B cell (primary cell): ENCODE results near the gene WDR6. TPM values are rescaled to one million over a fixed set of nuclear protein-coding genes. Genes with fewer than 3 reads are reported as not detected.

ENCODE experiments used
- ATAC-seq: fragments of 200-7000 bp; cut with Tn5 transposase; one replicate; pipeline ENCODE4 v1.10.0; 2021; ENCODE audit warnings: low read depth, mild to moderate bottlenecking, moderate number of reproducible peaks, moderate library complexity
- CTCF ChIA-PET: fragments of 350-600 bp; sonication (Branson Sonifier 250); formaldehyde crosslinking; loops from one replicate; lab custom pipeline; 2021; ENCODE audit warnings: antibody characterized with exemption, inconsistent platforms; lab: Charles Lee
- POLR2A ChIA-PET: fragments of 350-600 bp; sonication (Branson Sonifier 250); formaldehyde crosslinking; loops from one replicate; lab custom pipeline; 2021; ENCODE audit warnings: antibody characterized with exemption; lab: Charles Lee
- DNase-seq: peaks from one replicate; pipeline ENCODE4 v3.0.0; 2013
- H2AFZ ChIP-seq: 2 replicates; pipeline ENCODE4 v1.6.1; 2012; ENCODE audit warnings: mild to moderate bottlenecking, low read depth, low read length; ENCODE audit not compliant: insufficient read depth, poor library complexity, severe bottlenecking
- H3K27ac ChIP-seq, 2 donors: 1 replicate in 1 of 2; 2 replicates in 1 of 2; pipeline ENCODE4 v1.5.1; 2012 to 2013; ENCODE audit warnings: low read length in 2 of 2, mild to moderate bottlenecking in 2 of 2, moderate library complexity in 1 of 2
- H3K27me3 ChIP-seq, 4 experiments: fragments of 200-600 bp in 1 of 4; sonication (generic) in 1 of 4; replicated peaks in 1 of 4; 1 replicate in 2 of 4; 2 replicates in 2 of 4; pipeline versions ENCODE4 v1.6.1 to v1.7.0; 2013 to 2016; ENCODE audit warnings: low read length in 3 of 4, mild to moderate bottlenecking in 2 of 4, mixed read lengths in 1 of 4, moderate library complexity in 1 of 4; ENCODE audit not compliant: insufficient read depth in 4 of 4, control insufficient read depth in 3 of 4; ENCODE audit errors: control extremely low read depth in 1 of 4
- H3K36me3 ChIP-seq, 2 experiments: replicated peaks in 1 of 2; 1 replicate in 1 of 2; 2 replicates in 1 of 2; pipeline versions ENCODE4 v1.6.1 to v1.7.1; 2013; ENCODE audit warnings: low read length in 1 of 2; ENCODE audit not compliant: insufficient read depth in 2 of 2, control insufficient read depth in 1 of 2; ENCODE audit errors: control extremely low read depth in 1 of 2, extremely low read depth in 1 of 2
- H3K4me1 ChIP-seq, 2 donors: fragments of 200-600 bp in 1 of 2; sonication (generic) in 1 of 2; 1 replicate in 1 of 2; 2 replicates in 1 of 2; pipeline versions ENCODE4 v1.5.1 to v1.6.1; 2013 to 2017; ENCODE audit warnings: low read length in 2 of 2; ENCODE audit not compliant: control insufficient read depth in 2 of 2, insufficient read depth in 2 of 2
- H3K4me2 ChIP-seq: replicated peaks from 2 replicates; pipeline ENCODE3; 2012; ENCODE audit warnings: mild to moderate bottlenecking, low read depth, low read length; ENCODE audit not compliant: poor library complexity, severe bottlenecking
- H3K4me3 ChIP-seq, 5 experiments: fragments of 200-600 bp in 1 of 5; sonication (generic) in 1 of 5; 1 replicate in 3 of 5; 2 replicates in 2 of 5; pipeline versions ENCODE4 v1.5.1 to v1.7.0; 2011 to 2016; ENCODE audit warnings: low read length in 4 of 5, mild to moderate bottlenecking in 4 of 5, low read depth in 2 of 5, control low read depth in 1 of 5, moderate library complexity in 1 of 5; ENCODE audit not compliant: insufficient read depth in 1 of 5; ENCODE audit errors: control extremely low read depth in 1 of 5, extremely low read depth in 1 of 5
- H3K79me2 ChIP-seq: fragments of 200-600 bp; sonication (generic); one replicate; pipeline ENCODE4 v1.6.0; 2016; ENCODE audit warnings: low read length; ENCODE audit not compliant: control insufficient read depth, insufficient read depth
- H3K9ac ChIP-seq: fragments of 200-600 bp; sonication (generic); 2 replicates; pipeline ENCODE4 v1.6.1; 2017; ENCODE audit warnings: mild to moderate bottlenecking, low read length, moderate library complexity
- H3K9me3 ChIP-seq, 3 donors: one replicate each; pipeline versions ENCODE4 v1.6.1 to v1.7.1; 2013; ENCODE audit warnings: low read length in 2 of 3; ENCODE audit not compliant: control insufficient read depth in 2 of 3, insufficient read depth in 1 of 3; ENCODE audit errors: control extremely low read depth in 1 of 3
- H4K20me1 ChIP-seq: 2 replicates; pipeline ENCODE4 v1.6.0; 2012; ENCODE audit warnings: mild to moderate bottlenecking, low read length; ENCODE audit not compliant: insufficient read depth, control insufficient read depth, poor library complexity, severe bottlenecking
- H3K27ac Mint-ChIP-seq: one replicate; pipeline ENCODE4 v1.8.0; 2021; ENCODE audit warnings: mixed read lengths
- H3K27me3 Mint-ChIP-seq: one replicate; pipeline ENCODE4 v1.8.0; 2021; ENCODE audit warnings: mixed read lengths
- H3K4me1 Mint-ChIP-seq: one replicate; pipeline ENCODE4 v1.8.0; 2021; ENCODE audit warnings: mixed read lengths
- H3K4me3 Mint-ChIP-seq: one replicate; pipeline ENCODE4 v1.8.0; 2021; ENCODE audit warnings: mixed read lengths
- H3K9me3 Mint-ChIP-seq: one replicate; pipeline ENCODE4 v1.8.0; 2022; ENCODE audit warnings: mixed read lengths; ENCODE audit not compliant: insufficient read depth
- CTCF ChIP-seq: fragments of 200-600 bp; IDR thresholded peaks from one replicate; pipeline ENCODE4 v1.8.0; 2022; ENCODE audit warnings: antibody characterized with exemption, mild to moderate bottlenecking
- EZH2 ChIP-seq: IDR thresholded peaks from 2 replicates; pipeline ENCODE4 v1.6.1; 2012; ENCODE audit warnings: borderline replicate concordance, low read depth, mild to moderate bottlenecking, moderate library complexity, low read length; ENCODE audit not compliant: insufficient read depth, poor library complexity, severe bottlenecking
- WGBS: methylation state at CpG from one replicate; pipeline ENCODE4 v1.1.5; 2013; ENCODE audit warnings: missing lambda C conversion rate; ENCODE audit not compliant: insufficient coverage; 5-methylcytosine and 5-hydroxymethylcytosine counted together
- intact Hi-C: fragments of 100-400 bp; cut with micrococcal nuclease; formaldehyde crosslinking; loops from one replicate; pipeline ENCODE4 v1.10.0; 2022
- polyA plus RNA-seq: library from polyadenylated mRNA; depleted of rRNA; stranded (reverse); fragments of >200 nt; gene quantifications from 2 replicates; pipeline ENCODE4 v1.2.3, GENCODE V29; 2012
- total RNA-seq, 2 donors: library from RNA; stranded (reverse); fragments of 120-200 nt in 1 of 2; gene quantifications; 1 replicate in 1 of 2; 2 replicates in 1 of 2; pipeline versions ENCODE4 v1.2.3 to v1.2.4, GENCODE V29; 2013 to 2022

WDR6 gene
- total and polyA plus RNA-seq, 2 donors (not counting 1 experiment from before 2014, with no cell fraction given), result 287 to 317 TPM

GRCh38 chr3:49017971-49018706 is 10.9 kb downstream of the WDR6 start, which contains the start of gene DALRD3:
TSS of gene DALRD3 (minus strand) at chr3:49018580. CDS start at chr3:49018564, 16 bp downstream.
- Histone ChIP-seq H3K36me3 (peaks cover 1 to 32% of the 10 kb centered on the region in 2 experiments), H3K4me1 (peaks cover 32 to 41% of the 10 kb centered on the region in 2 donors), H3K79me2 (peaks cover 41% of the 10 kb centered on the region), H3K27me3 (no peaks in the 10 kb centered on the region), H3K9ac (peak within 1 kb of the TSS; percentile 82), H3K4me3 (peak within 1 kb of the TSS; percentile 70 to 89 (median 82)), H3K9me3 (no peaks in the 10 kb centered on the region), H3K27ac (peak within 1 kb of the TSS; percentile 37 to 73), H2AFZ (peak within 1 kb of the TSS; percentile 87), H4K20me1 (peaks cover 26% of the 10 kb centered on the region), H3K4me2 (peak within 1 kb of the TSS; percentile 91)
- Mint-ChIP-seq H3K9me3 (no peaks in the 10 kb centered on the region), H3K27me3 (no peaks in the 10 kb centered on the region), H3K27ac (peak within 1 kb of the TSS; percentile 94), H3K4me3 (peak within 1 kb of the TSS; percentile 96), H3K4me1 (peaks cover 51% of the 10 kb centered on the region)
- intact Hi-C loops, result no loop called here
- ATAC-seq, result no peak
- WGBS, result under 1% methylated on average over 85 of the region's 85 CpGs
- ChIA-PET CTCF (interaction anchor here (1.2 to 2.2 kb wide), 6 partner anchors 9 to 31 kb away, joined by 4 to 13 read pairs (median 6); partner anchors contain the start of genes IMPDH2, P4HTM and WDR6), POLR2A (interaction anchor here (0.6 to 6.4 kb wide), 7 partner anchors 8 to 1071 kb away, joined by 3 to 116 read pairs (median 4); partner anchors contain the start of genes IMPDH2, QRICH1, RBM5 and USP19)
- TF ChIP-seq CTCF (no peak), EZH2 (no peak)
- peak; percentile 79 for DNase-seq

- DNase-seq (no peak), ATAC-seq (no peak)
- no peaks in the 10 kb centered on the region for H3K9me3 Mint-ChIP-seq
- Histone ChIP-seq H3K36me3 (peaks cover 1 to 29% of the 10 kb centered on the region in 2 experiments), H3K27me3 (no peaks in the 10 kb centered on the region), H3K4me2 (peak overlapping the region; percentile 91), H2AFZ (peak overlapping the region; percentile 87), H3K4me3 (peak overlapping the region; percentile 70 to 89 (median 82)), H3K79me2 (peaks cover 36% of the 10 kb centered on the region), H4K20me1 (peaks cover 22% of the 10 kb centered on the region), H3K9me3 (no peaks in the 10 kb centered on the region), H3K4me1 (peaks cover 33 to 44% of the 10 kb centered on the region in 2 donors), H3K9ac (peak overlapping the region; percentile 82), H3K27ac (peak overlapping the region; percentile 37 to 73)
- ChIA-PET POLR2A (interaction anchor here (1.4 to 6.4 kb wide), 4 partner anchors 7 to 102 kb away, joined by 4 to 116 read pairs (median 4); partner anchors contain the start of genes IMPDH2, USP19 and WDR6), CTCF (interaction anchor here (1.8 to 2.2 kb wide), 3 partner anchors 10 to 11 kb away, joined by 4 to 13 read pairs (median 5); partner anchors contain the start of genes IMPDH2 and WDR6)
- H3K4me3 Mint-ChIP-seq, result peak overlapping the region; percentile 93
- no peak for TF ChIP-seq CTCF
- no peaks in the 10 kb centered on the region for H3K27me3 Mint-ChIP-seq
- H3K4me1 Mint-ChIP-seq, result peaks cover 51% of the 10 kb centered on the region
- intact Hi-C loops, result no loop called here
- WGBS, result under 1% methylated on average over 9 of the region's 18 CpGs
- peak overlapping the region; percentile 94 for H3K27ac Mint-ChIP-seq
Measured at GRCh38 chr3:49018707-49019006, 11.5 kb downstream of the WDR6 start.
